ENCODE measurements around the gene ELF3.

GRCh38 chr1:202009326-202010179 is 834 bp upstream of the ELF3 start:
- TF ChIP-seq CTCF (IDR thresholded peaks at IDR 0.05) (peak; percentile 98), EZH2phosphoT487 (IDR thresholded peaks at IDR 0.05) (no peak), EZH2 (IDR thresholded peaks at IDR 0.05) (no peak)

Data from neural progenitor cell (in vitro differentiated cells).